ENCODE results near the gene UBE2D4. TPM values are rescaled to one million over a fixed set of nuclear protein-coding genes. Genes with fewer than 3 reads are reported as not detected.
"Not testable (repeated sequence)": the region's sequence is repeated elsewhere in the genome, so short reads cannot be mapped to it uniquely, and the experiment has no call there.

UBE2D4 gene
- total RNA-seq, 4 donors from 2014 or later: 13.6 to 29.1 (median 17.2) TPM

- not testable (repeated sequence) for H3K27me3 ChIP-seq; H3K4me3 ChIP-seq; H3K4me1 ChIP-seq; H3K27ac ChIP-seq; DNase-seq (ENCODE audit: low spot score in 2 of 2); H3K36me3 ChIP-seq; H3K9me3 ChIP-seq
- WGBS: no CpG with 5 or more reads among the region's 3 CpGs
Observed at GRCh38 chr7:43997532-43997931, 71.3 kb downstream of the UBE2D4 start, which contains the start of gene SPDYE1. SPDYE1 (plus strand) TSS chr7:43997897; CDS start chr7:43999950, 2,053 bp downstream.

Other genes starting within 250 kb of the UBE2D4 start
- 100 to 1,000 TPM in 1 of 4 donors, 10 to 100 TPM in 3; 35.3 to 775 (median 40.0) TPM for gene COA1, start 196.9 kb upstream of the UBE2D4 start, total RNA-seq
- 10 to 100 TPM; 24.4 to 43.9 (median 29.2) TPM for gene BLVRA, start 167.8 kb upstream of the UBE2D4 start, total RNA-seq
- 100 to 1,000 TPM in 2 of 4 donors, 10 to 100 TPM in 2; 65.1 to 111 (median 95.6) TPM for gene MRPS24, start 56.9 kb upstream of the UBE2D4 start, total RNA-seq
- gene URGCP, start 19.8 kb upstream of the UBE2D4 start, total RNA-seq: 10 to 100 TPM; 36.3 to 60.3 (median 39.6) TPM
- gene SPDYE1, start 71.5 kb downstream of the UBE2D4 start, total RNA-seq: not detected
- 100 to 1,000 TPM in 1 of 4 donors, 10 to 100 TPM in 3; 95.7 to 133 (median 98.2) TPM for gene DBNL, start 118.3 kb downstream of the UBE2D4 start, total RNA-seq
- 1 to 10 TPM in 2 of 4 donors, not detected in 2; 2.3 to 5.0 TPM for gene PGAM2, start 139.1 kb downstream of the UBE2D4 start, total RNA-seq
- gene POLM, start 156.1 kb downstream of the UBE2D4 start, total RNA-seq: 10 to 100 TPM; 38.0 to 77.6 (median 56.9) TPM
- gene AEBP1, start 177.9 kb downstream of the UBE2D4 start, total RNA-seq: 10 to 100 TPM; 24.3 to 74.0 (median 43.3) TPM
- gene POLD2, start 197.1 kb downstream of the UBE2D4 start, total RNA-seq: 10 to 100 TPM; 58.7 to 80.5 (median 66.1) TPM
- not detected for gene MYL7, start 214.9 kb downstream of the UBE2D4 start, total RNA-seq